ENCODE measurements around the gene TADA2B.
"Not testable (repeated sequence)": the region's sequence is repeated elsewhere in the genome, so short reads cannot be mapped to it uniquely, and the experiment has no call there.

Gene TADA2B

DNA sequence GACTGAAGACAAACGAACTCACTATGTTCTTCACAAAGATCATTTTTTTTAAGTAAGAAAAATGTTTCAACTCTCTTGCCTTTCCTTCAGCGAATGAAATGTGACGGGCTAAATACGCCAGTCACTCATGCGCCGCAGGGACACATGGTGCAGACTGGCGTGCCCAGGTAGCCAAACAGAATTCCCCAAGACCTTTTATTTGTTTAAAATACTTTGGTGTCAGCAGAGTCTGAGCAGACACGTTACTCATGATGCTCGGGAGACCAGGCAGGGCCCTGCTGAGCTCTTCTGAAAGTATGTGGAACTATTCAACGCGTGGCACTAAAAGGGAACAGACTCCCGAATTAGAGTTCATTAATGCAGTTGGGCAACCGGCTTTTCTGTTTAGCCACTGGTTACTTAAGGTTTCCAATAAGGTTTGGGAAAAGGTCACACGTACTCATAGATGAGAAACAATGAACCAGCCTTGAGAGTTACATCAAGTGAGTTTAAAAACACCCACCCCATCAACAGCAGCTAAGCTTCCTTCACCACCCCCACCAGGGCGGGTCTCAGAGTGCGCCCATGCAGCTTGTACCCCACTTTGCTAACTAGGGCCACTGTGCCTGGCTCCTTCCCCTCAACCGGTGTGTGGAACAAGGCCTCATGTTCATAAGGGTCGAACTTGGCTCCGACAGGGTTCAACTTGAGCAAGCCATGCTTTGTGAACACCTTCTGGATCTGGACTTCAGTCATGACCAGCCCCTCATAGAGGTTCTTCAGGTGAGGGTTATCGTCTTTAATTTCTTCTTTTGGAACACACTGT, 17.4 kb downstream of the TADA2B start:
- DNase-seq: no peak

DNA sequence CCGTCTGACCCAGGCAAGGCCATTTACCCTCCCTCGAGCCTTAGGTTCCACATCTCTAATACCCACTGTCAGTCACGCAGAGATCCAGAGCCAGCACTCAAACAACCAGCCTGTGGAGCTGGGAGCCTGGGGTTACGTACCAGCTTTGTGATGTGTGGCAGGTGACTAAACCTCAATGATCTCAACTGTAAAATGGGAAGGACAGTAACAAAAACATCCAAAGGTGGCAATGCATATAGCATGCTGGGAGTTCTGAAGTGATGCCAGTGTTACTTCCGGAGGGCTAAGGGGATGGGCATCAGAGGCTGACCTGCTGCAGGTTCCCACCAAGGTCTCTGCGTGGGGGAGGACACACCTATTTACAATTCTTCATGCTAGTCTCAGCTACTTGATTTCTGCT, 18.6 kb downstream of the TADA2B start:
- no peak for DNase-seq

DNA sequence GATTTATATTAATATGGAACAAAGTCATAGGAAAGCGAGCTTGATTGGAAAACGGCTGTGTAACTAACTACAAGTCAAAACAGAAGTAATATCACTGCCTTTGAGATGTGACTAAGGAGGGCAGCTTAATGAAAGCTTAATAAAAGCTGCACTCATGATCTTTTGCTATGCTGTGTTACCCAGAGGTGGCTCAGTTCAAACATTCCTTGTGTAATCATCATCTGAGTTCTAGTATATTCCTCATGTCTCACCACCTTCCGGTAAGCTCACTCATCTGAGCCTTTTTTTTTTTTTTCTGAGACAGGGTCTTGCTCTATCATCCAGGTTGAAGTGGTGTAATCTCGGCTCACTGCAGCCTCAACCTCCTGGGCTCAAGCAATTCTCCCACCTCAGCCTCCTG, 19.6 kb downstream of the TADA2B start:
- DNase-seq: no peak

DNA sequence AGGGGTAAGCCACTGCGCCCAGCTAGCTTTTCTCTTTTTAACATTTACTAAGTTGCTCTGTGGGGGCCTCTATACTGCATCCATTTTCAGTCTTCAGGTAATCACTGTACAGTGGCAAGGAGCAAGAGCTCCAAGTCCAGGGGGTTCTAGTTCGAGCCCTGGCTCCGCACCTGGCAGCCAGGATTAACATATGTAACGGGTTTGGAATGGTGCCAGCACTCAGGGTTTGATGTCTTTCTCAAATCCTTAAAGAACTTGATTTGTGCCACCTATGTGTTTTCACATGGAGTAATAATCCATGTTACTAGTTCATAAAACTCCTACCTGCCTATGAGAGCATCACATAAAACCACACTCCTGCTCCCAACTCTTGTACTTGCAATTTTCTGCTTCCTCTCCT, 20.2 kb downstream of the TADA2B start:
- DNase-seq: no peak

DNA sequence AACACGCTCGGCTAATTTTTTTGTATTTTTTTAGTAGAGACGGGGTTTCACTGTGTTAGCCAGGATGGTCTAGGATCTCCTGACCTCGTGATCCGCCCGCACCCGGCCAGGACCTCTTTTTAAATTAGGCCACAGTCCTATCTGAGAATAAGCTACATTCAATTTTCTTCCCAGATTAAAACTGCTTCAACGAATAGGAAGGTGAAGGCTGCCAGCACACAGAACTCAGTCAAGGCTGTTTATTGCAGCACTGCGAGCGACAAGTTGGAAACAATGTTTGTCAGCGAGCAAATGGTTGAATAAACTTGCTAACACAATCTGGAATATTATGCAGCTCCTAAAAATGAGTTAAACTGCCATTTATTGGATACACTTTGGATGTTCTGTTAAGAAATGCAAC, 22.8 kb downstream of the TADA2B start:
- no peak for DNase-seq

DNA sequence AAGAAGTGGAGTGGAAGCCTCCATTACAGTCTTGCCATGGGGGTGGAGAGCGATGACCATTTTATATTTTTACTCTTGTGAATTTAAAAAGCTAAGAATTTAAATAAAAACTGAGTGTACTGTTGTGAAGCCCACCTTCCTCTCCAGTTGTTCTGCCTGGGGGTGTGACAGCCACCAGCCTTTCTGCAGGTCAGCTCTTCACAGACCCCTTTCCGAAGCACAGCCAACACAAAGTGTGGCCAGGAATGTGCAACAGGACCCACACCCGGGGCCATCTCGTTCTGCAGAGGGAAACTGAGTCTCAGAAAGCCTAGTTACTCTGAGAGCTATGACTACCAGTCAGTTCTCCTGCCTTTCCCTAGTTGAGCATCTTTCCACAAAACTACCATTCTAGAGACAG, 23.3 kb downstream of the TADA2B start:
- DNase-seq: no peak

DNA sequence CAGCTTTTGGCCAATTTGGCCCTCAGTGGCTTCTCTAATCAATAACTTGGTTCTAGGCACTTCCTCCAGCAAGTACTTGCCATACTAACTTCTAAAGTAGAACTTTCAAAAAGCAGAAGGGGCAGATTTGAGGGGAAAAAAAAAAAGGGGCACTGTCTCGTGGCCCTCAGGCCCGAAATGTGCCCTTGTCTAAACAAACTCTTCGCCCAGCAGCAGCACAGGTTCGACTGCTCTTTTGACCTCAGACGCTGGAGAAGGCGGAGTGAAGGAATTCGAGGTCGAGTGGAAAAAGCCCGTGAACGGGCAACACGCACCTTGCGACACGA, 23.9 kb downstream of the TADA2B start:
- DNase-seq: no peak

DNA sequence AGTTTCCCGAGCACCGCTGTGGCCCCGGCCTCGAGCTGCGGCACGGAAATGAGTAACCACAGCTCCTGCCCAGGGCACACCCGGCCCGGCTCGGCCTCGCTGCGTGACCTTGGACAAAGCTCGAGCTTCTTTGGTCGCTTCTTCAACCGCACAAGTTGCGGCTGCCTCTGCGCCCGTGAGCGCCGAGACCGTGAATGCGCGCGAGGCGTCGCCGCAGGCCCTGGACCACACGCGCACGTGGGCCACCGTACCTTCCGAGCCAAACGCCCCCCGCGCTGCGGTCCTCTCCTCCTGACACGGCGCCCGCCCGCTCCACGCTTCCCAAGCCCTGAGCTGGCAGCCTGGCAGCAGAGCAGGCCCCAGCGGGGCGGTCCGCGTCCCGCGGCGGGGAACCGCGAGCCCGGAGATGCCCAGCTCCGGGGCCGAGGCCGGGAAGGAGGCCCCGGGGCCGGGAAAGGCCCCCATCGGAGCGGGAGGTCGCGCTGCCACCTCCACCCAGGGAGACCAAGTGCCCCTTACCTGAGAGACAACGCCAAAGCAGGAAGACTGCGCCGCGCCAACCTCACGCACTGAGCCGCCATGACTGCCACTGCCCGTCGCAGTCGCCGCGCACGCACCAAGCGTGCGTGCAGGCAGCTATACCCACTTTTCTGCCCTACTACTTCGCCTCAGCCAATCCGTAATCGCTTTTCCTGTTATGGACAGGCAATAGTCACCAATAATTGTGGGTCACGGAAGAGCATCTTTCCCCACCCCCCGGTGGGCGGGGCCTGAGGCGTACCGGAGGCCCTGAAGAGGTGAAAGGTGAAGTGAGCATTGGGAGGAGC, 24.5 kb downstream of the TADA2B start, which contains the start of gene GRPEL1:
Gene GRPEL1, minus strand, starts transcription at position 613 of the 827 bp plus-strand sequence. Its CDS starts 32 bp downstream, at position 581.
- peak; percentile 100 for DNase-seq

DNA sequence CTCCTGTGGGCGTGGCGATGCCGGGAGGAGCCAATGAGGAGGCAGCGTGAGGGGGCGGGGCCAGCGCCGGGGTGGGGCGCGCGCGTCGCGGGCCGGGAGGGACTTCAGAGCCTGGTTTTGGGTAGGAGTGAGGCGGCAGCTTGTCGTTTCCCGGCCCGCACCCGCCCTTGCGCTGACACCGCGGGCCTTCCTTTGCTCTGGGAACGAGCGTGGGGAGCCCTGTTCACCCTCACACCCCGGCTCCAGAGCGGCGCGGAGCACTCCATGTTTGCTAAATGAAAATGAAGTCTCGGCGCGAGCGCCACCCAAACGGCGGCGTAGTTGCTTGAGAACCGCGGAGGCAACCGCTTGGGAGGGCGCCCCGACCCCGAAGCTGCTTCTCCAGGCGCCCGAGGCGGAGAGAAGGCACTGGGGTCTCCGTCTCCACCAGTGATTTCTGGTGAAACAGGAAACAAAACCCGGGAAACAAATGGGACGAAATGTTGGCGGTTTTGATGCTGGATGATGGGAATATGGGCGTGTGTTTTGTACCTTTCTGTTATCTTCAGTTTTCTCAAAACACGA, 25.2 kb downstream of the TADA2B start:
- DNase-seq: no peak

DNA sequence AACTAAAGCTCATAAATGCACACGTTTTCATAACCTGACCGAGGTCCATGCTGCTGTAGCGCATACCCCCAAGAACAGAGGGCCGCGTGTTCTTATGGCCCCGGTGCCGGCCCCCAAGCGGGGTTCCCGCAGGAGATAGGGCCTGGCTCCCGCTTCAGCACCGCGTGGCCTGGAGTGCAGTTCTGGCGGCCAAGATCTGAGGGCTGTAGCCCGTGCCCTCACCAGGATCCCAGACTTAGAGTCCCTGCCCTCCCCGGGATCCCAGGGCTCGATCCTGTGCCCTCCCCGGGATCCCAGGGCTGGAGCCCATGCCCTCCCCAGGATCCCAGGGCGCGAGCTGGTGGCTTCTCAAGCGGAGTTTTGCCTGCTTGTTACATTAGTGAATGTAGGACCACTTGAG, 25.7 kb downstream of the TADA2B start:
- DNase-seq: no peak

DNA sequence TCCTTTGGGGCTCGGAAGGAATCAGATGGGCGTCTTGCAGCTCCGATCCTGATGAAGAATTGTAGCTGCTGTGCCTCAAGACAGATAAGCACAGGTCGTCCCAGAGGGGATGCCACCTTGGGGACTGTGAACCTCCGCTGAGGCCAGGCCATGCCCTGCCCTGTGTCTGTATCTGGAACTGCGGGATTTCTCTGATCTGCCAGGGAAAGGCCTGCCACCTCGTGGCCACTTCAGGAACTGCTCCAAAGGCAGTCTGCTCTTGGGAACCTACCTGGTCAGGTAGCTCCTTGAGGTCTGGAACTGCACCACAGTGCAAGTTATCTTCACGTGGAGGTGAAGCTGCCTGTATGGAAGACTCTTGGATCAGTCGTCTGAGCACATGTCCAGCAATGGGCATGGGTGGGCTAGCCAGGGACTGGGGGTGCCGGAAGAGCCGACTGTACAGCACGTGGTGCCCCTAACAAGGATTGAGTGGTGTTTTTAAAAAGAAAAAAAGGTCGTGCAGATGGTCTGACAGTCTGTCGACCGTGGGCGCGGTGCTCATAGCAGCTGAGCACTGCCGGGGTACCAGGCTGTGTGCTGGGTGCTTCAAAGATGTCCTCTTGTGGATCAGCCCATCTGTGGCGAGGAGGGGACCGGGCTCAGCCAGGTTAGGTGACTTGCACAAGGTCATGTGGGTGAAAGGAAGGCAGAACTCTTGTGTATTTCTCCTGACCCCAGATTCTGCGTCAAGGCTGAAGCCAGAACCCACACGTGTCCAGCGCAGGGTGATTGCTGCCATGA, 27.7 kb downstream of the TADA2B start:
- peak; percentile 89 for DNase-seq

DNA sequence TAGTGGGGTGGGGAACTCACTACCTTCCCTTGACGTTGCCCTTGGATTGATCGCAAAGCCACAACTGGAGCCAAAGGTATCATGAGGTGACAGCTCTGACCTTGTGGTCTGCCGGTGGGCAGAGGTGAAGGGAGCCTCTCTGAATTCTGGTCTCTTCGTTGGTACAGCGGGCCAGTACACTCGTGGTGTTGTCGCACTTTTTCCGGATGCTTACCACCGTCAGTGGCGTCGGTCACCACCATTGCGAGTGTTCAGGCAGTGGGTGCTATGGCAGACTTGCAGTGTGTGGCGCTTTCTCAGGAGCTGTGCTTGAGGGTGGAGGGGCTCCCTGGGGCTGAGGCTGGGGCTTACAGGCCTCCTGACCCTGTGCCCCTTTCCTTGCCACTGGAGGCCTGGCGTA, 29.9 kb downstream of the TADA2B start:
- no peak for DNase-seq

DNA sequence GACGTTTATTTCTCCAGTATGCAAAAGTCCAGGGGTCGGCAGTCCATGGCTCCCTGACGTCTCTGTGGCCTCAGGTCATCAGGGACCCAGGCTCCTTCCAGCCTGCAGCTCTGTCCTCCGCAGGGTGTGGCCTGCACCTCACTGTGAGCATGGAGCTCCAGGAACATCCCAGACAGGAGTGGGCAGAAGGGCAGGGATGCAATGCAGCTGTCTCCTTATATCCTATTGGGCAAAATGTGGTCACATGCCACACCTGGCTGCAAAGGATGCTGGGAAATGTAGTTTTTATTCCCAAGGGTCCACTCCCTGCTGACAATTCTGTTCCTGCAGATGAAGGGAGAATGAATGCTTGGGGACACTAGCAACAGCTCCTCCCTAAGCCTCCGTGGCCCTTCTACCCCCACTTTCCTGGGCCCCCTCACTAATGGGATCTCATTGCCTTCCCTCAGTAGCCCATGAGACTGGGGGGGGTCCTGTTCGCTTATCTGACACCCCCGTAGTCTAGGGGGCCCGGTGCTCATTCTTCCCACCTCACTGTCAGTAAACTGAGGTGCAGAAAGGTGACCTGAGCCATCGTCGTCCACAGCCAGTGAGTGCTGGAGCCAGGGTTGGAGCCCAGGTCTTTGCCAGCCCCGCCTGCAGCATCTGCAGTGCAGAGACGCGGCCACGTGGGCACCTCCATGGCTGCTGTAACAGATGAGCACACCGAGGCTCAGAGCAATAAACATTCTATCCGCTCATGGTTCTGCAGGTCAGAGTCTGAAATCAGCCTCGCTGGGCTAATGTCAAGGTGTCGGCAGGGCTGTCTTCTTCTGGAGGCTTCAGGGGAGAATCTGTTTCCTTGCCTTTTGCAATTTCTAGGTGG, 30.6 kb downstream of the TADA2B start:
- peak; percentile 93 for DNase-seq

DNA sequence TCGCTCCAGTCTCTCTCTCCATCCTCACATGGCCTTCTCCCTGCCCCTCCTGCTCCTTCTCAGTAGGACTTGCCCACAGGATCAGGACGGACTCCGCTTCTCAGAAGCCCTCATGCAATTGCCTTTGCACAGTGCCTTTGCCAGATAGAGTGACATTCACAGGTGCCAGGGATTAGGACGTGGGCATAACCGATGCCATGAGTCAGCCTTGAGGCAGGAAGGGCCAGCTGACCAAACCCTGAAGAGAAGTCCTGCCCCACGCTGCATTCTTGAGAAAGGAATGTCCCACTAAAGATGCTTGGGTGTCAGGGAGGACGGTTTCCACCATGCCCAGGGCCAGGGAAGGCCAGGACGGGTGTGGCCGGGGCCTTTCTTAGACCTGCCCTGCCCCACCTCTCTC, 31.3 kb downstream of the TADA2B start:
- DNase-seq: no peak

DNA sequence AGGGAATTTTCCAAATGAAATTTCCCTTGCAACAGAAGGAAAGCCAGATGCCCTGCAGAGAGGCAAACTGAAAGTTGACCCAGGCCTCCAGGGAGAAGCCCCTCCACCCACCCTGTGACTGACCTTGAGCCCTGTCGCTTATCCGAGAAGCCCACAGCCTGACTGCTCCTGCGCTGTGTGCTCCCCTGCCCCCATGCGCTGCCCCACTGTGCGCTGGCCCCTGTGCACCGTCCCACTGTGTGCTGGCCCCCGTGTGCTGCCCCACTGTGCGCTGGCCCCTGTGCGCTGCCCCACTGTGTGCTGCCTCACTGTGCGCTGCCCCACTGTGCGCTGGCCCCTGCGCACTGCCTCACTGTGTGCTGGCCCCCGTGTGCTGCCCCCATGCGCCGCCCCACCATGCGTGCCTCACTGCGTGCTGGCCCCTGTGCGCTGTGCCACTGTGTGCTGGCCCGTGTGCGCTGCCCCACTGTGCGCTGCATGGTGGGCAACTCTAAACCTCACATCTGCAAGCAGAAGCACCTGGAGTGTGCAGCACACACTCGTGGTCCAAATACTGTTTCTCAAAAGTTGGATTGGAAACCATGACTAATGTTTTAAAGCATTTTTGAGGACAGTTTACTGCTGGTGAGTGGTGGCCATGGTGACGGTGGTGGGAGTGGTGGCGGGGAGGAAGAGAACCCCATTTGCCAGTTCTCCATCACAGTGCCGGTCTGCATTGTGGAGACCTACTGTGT, 33.0 kb downstream of the TADA2B start:
- DNase-seq: no peak

DNA sequence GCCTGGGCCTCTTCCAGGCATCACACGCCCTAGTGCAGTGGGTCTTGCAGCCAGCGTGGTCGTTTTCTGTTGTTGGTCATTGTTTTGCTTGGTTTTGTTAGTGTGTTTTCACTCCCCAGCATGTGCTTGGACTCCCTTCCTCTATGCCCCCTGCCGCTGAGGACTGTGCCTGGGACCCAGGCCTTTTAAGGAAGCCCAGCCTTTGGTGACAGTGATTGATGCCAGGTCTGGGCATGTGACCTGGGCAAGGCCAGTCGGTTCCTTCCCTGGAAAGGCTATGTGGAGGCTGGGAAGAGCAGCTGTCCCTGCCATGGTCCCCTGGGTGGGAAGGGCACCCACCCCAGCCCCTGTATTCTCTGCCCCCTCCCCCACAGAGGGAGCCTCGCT, 33.5 kb downstream of the TADA2B start:
- no peak for DNase-seq

DNA sequence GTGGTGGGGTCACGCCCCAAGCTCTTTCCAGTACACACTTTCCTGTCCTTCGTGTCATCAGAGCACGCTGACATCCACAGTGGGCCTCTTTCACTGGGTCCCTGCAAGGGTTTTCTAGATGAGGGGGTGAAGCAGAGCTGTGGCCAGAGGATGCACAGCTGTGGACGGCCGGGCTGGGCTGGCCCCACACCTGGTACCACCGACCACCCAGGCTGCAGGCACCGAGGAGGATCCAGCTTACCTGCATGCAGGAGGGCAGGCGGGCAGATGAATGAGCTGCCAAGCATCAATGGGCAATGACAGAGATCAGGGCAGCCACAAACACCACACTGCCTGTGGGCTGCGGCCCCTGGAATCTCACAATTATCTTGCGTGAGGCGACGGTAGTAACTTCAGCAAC, 34.2 kb downstream of the TADA2B start:
- DNase-seq: no peak

DNA sequence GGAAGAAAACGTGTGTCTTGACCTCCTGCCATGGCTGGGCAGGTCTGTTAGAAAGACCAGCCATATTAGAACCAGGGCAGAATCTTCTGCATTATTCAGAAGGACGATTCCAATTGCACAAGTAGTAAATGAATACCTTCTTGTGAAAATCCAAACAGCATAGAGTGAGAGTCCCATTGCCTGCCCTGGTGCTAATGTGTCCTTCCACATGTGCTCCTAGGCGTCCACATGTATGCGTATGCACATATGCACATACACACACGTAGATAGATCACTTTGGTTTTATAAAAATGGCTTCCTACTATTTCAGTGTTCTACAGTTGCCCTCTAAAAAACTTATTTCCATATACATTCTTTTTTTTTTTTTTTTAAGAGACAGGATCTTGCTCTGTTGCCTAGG, 34.9 kb downstream of the TADA2B start:
- DNase-seq: no peak

DNA sequence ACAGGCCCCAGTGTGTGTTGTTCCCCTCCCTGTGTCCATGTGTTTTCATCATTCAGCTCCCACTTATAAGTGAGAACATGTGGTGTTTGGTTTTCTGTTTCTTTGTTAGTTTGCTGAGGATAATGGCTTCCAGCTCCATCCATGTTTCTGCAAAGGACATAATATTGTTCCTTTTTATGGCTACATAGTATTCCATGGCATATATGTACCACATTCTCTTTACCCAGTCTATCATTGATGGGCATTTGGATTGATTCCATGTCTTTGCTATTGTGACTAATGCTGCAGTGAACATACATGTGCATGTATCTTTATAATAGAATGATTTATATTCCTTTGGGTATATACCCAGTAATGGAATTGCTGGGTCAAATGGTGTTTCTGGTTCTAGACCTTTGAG, 36.3 kb downstream of the TADA2B start:
- DNase-seq: not testable (repeated sequence)

DNA sequence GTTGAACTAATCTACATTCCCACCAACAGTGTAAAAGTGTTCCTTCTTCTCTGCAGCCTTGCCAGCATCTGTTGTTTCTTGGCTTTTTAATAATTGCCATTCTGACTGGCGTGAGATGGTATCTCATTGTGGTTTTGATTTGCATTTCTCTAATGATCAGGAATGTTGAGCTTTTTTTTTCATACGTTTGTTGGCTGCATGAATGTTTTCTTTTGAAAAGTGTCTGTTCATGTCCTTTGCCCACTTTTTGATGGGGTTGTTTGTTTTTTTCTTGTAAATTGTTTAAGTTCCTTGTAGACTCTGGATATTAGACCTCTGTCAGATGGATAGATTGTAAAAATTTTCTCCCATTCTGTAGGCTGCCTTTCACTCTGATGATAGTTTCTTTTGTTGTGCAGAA, 36.7 kb downstream of the TADA2B start:
- DNase-seq: not testable (repeated sequence)

Measured in eye (tissue), 1 donor.